ENCODE data around the gene ZBTB4. TPM values are rescaled to one million over a fixed set of nuclear protein-coding genes. Genes with fewer than 3 reads are reported as not detected.

The ZBTB4 gene, protein sequence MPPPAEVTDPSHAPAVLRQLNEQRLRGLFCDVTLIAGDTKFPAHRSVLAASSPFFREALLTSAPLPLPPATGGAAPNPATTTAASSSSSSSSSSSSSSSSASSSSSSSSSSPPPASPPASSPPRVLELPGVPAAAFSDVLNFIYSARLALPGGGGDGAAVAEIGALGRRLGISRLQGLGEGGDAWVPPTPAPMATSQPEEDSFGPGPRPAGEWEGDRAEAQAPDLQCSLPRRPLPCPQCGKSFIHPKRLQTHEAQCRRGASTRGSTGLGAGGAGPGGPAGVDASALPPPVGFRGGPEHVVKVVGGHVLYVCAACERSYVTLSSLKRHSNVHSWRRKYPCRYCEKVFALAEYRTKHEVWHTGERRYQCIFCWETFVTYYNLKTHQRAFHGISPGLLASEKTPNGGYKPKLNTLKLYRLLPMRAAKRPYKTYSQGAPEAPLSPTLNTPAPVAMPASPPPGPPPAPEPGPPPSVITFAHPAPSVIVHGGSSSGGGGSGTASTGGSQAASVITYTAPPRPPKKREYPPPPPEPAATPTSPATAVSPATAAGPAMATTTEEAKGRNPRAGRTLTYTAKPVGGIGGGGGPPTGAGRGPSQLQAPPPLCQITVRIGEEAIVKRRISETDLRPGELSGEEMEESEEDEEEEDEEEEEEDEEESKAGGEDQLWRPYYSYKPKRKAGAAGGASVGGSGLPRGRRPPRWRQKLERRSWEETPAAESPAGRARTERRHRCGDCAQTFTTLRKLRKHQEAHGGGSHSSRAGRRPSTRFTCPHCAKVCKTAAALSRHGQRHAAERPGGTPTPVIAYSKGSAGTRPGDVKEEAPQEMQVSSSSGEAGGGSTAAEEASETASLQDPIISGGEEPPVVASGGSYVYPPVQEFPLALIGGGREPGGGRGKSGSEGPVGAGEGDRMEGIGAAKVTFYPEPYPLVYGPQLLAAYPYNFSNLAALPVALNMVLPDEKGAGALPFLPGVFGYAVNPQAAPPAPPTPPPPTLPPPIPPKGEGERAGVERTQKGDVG
- total RNA-seq (2014; rRNA removed; shearing (Covaris generic)) (3.4 and 3.5 TPM in 2 replicates), total RNA-seq (2022) (3.9 and 4.6 TPM in 2 replicates), Bru-seq, nascent RNA (percentile 41 among the genes with signal in this experiment), BruChase-seq, experiment 1, labeled RNA remaining after a 6-hour chase (percentile 49 among the genes with signal in this experiment), BruChase-seq, experiment 2, labeled RNA remaining after a 2-hour chase (percentile 52 among the genes with signal in this experiment)
- long read RNA-seq, full-length matches to known transcripts = 3 of 8 reads
- long read RNA-seq, partial matches to known transcripts = 2 of 8 reads
- long read RNA-seq, other reads (novel, unspliced or antisense) = 3 of 8 reads

DNA sequence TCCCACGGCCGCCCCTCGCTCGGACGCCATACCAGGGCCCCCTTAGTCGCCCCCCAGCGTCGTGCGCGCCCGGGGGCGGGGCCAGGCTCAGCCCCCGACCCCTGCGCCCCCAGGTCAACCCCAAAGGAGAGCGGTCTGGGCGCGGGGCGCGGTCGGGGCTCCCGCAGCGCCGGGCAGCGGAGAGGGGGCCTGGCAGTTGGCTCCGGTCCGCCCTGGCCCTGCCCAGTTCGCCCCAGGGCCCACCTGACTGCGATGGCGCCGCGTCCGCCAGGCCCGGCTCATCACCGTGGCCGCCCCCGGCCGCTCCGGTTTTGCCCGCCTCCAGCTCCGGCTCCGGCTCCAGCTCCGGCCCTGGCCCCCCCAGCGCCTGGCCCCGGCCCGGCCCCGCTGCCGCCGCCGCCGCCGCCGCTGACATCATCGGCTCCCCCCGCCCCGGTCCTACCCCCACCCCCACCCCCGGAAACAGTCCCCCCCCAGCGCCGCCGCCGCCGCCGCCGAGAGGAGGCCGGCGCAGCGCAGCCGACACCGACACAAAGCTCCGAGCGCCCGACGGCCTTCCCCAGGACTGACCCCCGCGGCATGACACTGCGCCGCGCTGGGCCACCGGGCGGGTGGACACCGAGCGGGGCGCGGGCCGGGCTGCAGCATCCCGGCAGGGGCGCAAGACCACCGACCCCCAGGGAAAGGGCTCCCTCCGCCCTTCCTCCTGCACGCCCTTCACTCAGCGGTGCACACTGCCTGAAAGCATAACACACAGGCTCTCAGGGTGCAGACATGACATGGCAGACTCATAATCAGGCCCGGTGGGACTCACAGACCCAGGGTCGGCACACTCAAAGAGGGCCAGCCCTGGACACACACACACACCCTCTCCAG, at the start of gene ZBTB4:
TSS of gene ZBTB4 (minus strand) at position 419 of the 876 bp plus-strand sequence. CDS start 12,830 bp downstream, outside the sequence.
- ChIA-PET POLR2A (no interaction called here), CTCF (ENCODE audit: unreplicated experiment) (interaction anchor here (0.6 to 0.8 kb wide), 2 partner anchors 41 to 43 kb away, joined by 3 read pairs; no protein-coding TSS in a partner anchor)
- Histone ChIP-seq H2AFZ (ENCODE audit: low read length) (peak within 1 kb of the TSS; percentile 59; the same call in 1 of the 2 replicates), H3K4me2 (ENCODE audit: low read length) (peak within 1 kb of the TSS; percentile 76), H3K4me1 (ENCODE audit: insufficient read depth, low read length, poor library complexity, severe bottlenecking) (peaks cover 17% of the 10 kb centered on the region), H3K36me3 (ENCODE audit: insufficient read depth, low read length) (no peaks in the 10 kb centered on the region), H3K9me3 (ENCODE audit: low read length) (no peaks in the 10 kb centered on the region), H4K20me1 (ENCODE audit: insufficient read depth, low read length) (no peaks in the 10 kb centered on the region), H3K4me3 (ENCODE audit: low read depth, low read length, poor library complexity, severe bottlenecking) (peak within 1 kb of the TSS; percentile 72), H3K79me2 (ENCODE audit: insufficient read depth, low read depth, low read length) (no peaks in the 10 kb centered on the region), H3K9me2 (ENCODE audit: insufficient read depth, low read length) (no peaks in the 10 kb centered on the region), H3K27ac (ENCODE audit: low read depth, low read length, poor library complexity, severe bottlenecking) (no peak within 1 kb of the TSS)
- intact Hi-C loops (cut with micrococcal nuclease; ENCODE audit: unreplicated experiment) = loop anchor here (5.0 kb wide), 3 partner anchors 227 to 363 kb away; partner anchors contain the start of genes CTDNEP1, ELP5 and PHF23
- no TSS peak for BruUV-seq (replicated peaks)
- TF ChIP-seq EZH2phosphoT487 (IDR thresholded peaks at IDR 0.05; ENCODE audit: borderline replicate concordance, low read depth, low read length) = no peak
- TF ChIP-seq, protein P1, sequence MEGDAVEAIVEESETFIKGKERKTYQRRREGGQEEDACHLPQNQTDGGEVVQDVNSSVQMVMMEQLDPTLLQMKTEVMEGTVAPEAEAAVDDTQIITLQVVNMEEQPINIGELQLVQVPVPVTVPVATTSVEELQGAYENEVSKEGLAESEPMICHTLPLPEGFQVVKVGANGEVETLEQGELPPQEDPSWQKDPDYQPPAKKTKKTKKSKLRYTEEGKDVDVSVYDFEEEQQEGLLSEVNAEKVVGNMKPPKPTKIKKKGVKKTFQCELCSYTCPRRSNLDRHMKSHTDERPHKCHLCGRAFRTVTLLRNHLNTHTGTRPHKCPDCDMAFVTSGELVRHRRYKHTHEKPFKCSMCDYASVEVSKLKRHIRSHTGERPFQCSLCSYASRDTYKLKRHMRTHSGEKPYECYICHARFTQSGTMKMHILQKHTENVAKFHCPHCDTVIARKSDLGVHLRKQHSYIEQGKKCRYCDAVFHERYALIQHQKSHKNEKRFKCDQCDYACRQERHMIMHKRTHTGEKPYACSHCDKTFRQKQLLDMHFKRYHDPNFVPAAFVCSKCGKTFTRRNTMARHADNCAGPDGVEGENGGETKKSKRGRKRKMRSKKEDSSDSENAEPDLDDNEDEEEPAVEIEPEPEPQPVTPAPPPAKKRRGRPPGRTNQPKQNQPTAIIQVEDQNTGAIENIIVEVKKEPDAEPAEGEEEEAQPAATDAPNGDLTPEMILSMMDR (conservative IDR thresholded peaks at IDR 0.05; ENCODE audit: low read length) = no peak
- peak; percentile 35 for DNase-seq (ENCODE audit: low spot score)

GRCh38 chr17:7528842-7529241, 49.4 kb upstream of the ZBTB4 start:
- TF ChIP-seq, protein P1 (conservative IDR thresholded peaks at IDR 0.05; ENCODE audit: low read length) = no peak
- no peak for TF ChIP-seq EZH2phosphoT487 (IDR thresholded peaks at IDR 0.05; ENCODE audit: borderline replicate concordance, low read depth, low read length)
- ChIA-PET POLR2A (no interaction called here), CTCF (ENCODE audit: unreplicated experiment) (no interaction called here)
- H3K36me3 ChIP-seq (ENCODE audit: insufficient read depth, low read length) = no peaks in the 10 kb centered on the region
- no peaks in the 10 kb centered on the region for H3K4me1 ChIP-seq (ENCODE audit: insufficient read depth, low read length, poor library complexity, severe bottlenecking)
- H3K9me3 ChIP-seq (ENCODE audit: low read length) = 0 out of 2 replicates have a peak, but pooled peaks cover 7% of the 10 kb centered on the region
- H2AFZ ChIP-seq (ENCODE audit: low read length) = no peak overlapping the region
- no peak overlapping the region for H3K4me2 ChIP-seq (ENCODE audit: low read length)
- H3K79me2 ChIP-seq (ENCODE audit: insufficient read depth, low read depth, low read length) = no peaks in the 10 kb centered on the region
- no peaks in the 10 kb centered on the region for H4K20me1 ChIP-seq (ENCODE audit: insufficient read depth, low read length)
- no peak for DNase-seq (ENCODE audit: low spot score)
- intact Hi-C loops (cut with micrococcal nuclease; ENCODE audit: unreplicated experiment) = no loop called here
- no peak overlapping the region for H3K4me3 ChIP-seq (ENCODE audit: low read depth, low read length, poor library complexity, severe bottlenecking)
- no peaks in the 10 kb centered on the region for H3K9me2 ChIP-seq (ENCODE audit: insufficient read depth, low read length)
- H3K27ac ChIP-seq (ENCODE audit: low read depth, low read length, poor library complexity, severe bottlenecking) = no peak overlapping the region
- BruUV-seq (replicated peaks) = no TSS peak
